GM23248 (cell line): ENCODE results near the gene DVL3. TPM values are rescaled to one million over a fixed set of nuclear protein-coding genes. Genes with fewer than 3 reads are reported as not detected.
A peak's percentile ranks its signal among the peaks of the same experiment; 100 is the strongest.

ENCODE experiments used
- DNase-seq: peaks from one replicate; pipeline ENCODE4 v3.0.0-alpha.2; 2015
- H2AFZ ChIP-seq: fragments of 200-600 bp; sonication (generic); 2 replicates; pipeline ENCODE4 v1.6.1; 2016; ENCODE audit warnings: antibody characterized with exemption
- H3F3A ChIP-seq: fragments of 200-600 bp; sonication (generic); 2 replicates; pipeline ENCODE4 v1.6.1; 2016; ENCODE audit warnings: mild to moderate bottlenecking, antibody characterized with exemption, mixed run types; ENCODE audit not compliant: insufficient read depth
- H3K27ac ChIP-seq: fragments of 200-600 bp; sonication (generic); 2 replicates; pipeline ENCODE4 v1.5.1; 2016; ENCODE audit warnings: mild to moderate bottlenecking
- H3K27me3 ChIP-seq: fragments of 200-600 bp; sonication (generic); replicated peaks from 2 replicates; pipeline ENCODE4 v1.6.1; 2016; ENCODE audit warnings: mild to moderate bottlenecking; ENCODE audit not compliant: insufficient read depth
- H3K36me3 ChIP-seq: fragments of 200-600 bp; sonication (generic); 2 replicates; pipeline ENCODE4 v1.6.1; 2016; ENCODE audit warnings: low read depth, mild to moderate bottlenecking
- H3K4me1 ChIP-seq: fragments of 200-600 bp; sonication (generic); 2 replicates; pipeline ENCODE4 v1.6.1; 2016; ENCODE audit warnings: mild to moderate bottlenecking; ENCODE audit not compliant: insufficient read depth
- H3K4me2 ChIP-seq: fragments of 200-600 bp; sonication (generic); one replicate; pipeline ENCODE4 v1.6.1; 2016; ENCODE audit warnings: mild to moderate bottlenecking; ENCODE audit not compliant: unreplicated experiment
- H3K4me3 ChIP-seq: fragments of 200-600 bp; sonication (generic); 2 replicates; pipeline ENCODE4 v1.5.1; 2016; ENCODE audit warnings: mild to moderate bottlenecking
- H3K79me2 ChIP-seq: fragments of 200-600 bp; sonication (generic); 2 replicates; pipeline ENCODE4 v1.6.1; 2016; ENCODE audit warnings: mild to moderate bottlenecking; ENCODE audit not compliant: insufficient read depth
- H3K9ac ChIP-seq: fragments of 200-600 bp; sonication (generic); 2 replicates; pipeline ENCODE4 v1.6.1; 2016; ENCODE audit warnings: mild to moderate bottlenecking
- H3K9me2 ChIP-seq: fragments of 200-600 bp; sonication (generic); 2 replicates; pipeline ENCODE4 v1.6.1; 2016; ENCODE audit warnings: mixed run types, mild to moderate bottlenecking, moderate library complexity; ENCODE audit not compliant: insufficient read depth
- H3K9me3 ChIP-seq: fragments of 200-600 bp; sonication (generic); one replicate; pipeline ENCODE4 v1.6.1; 2017; ENCODE audit warnings: low read depth
- H4K20me1 ChIP-seq: fragments of 200-600 bp; sonication (generic); 2 replicates; pipeline ENCODE4 v1.6.0; 2016; ENCODE audit not compliant: insufficient read depth
- EZH2 ChIP-seq: fragments of 200-600 bp; sonication (generic); IDR thresholded peaks from 2 replicates; pipeline ENCODE4 v1.6.1; 2018; ENCODE audit warnings: antibody characterized with exemption, mild to moderate bottlenecking; ENCODE audit not compliant: insufficient read depth, poor library complexity, severe bottlenecking
- EZH2phosphoT487 ChIP-seq: fragments of 200-600 bp; sonication (generic); IDR thresholded peaks from 2 replicates; pipeline ENCODE4 v1.6.1; 2018; ENCODE audit warnings: antibody characterized with exemption, moderate library complexity, mild to moderate bottlenecking, low read depth; ENCODE audit not compliant: insufficient read depth
- WGBS, 2 experiments: methylation state at CpG; one replicate each; pipeline ENCODE4 v1.1.6; 2015 to 2017; ENCODE audit warnings: low lambda C conversion rate in 2 of 2, low coverage in 1 of 2; ENCODE audit errors: missing lambda C conversion rate in 2 of 2; 5-methylcytosine and 5-hydroxymethylcytosine counted together
- in situ Hi-C: fragments of 300-500 bp; cut with MboI; formaldehyde crosslinking; loops from 2 replicates; pipeline ENCODE4 v1.15.0; 2020
- polyA plus RNA-seq: library from polyadenylated mRNA; unstranded; fragments of >200 nt; fragmentation: Nextera tagmentation; extraction: Ambion mirVana; gene quantifications from 2 replicates; pipeline ENCODE4 v1.2.1, GENCODE V29; 2016
- total RNA-seq: library from RNA; depleted of rRNA; stranded (reverse); fragments of >200 nt; shearing (Covaris generic); gene quantifications from 2 replicates; pipeline ENCODE4 v1.2.3, GENCODE V29; 2014

The DVL3 gene
- total and polyA plus RNA-seq, 2 experiments from 2014 or later, result 31.1 to 66.9 TPM

DNA sequence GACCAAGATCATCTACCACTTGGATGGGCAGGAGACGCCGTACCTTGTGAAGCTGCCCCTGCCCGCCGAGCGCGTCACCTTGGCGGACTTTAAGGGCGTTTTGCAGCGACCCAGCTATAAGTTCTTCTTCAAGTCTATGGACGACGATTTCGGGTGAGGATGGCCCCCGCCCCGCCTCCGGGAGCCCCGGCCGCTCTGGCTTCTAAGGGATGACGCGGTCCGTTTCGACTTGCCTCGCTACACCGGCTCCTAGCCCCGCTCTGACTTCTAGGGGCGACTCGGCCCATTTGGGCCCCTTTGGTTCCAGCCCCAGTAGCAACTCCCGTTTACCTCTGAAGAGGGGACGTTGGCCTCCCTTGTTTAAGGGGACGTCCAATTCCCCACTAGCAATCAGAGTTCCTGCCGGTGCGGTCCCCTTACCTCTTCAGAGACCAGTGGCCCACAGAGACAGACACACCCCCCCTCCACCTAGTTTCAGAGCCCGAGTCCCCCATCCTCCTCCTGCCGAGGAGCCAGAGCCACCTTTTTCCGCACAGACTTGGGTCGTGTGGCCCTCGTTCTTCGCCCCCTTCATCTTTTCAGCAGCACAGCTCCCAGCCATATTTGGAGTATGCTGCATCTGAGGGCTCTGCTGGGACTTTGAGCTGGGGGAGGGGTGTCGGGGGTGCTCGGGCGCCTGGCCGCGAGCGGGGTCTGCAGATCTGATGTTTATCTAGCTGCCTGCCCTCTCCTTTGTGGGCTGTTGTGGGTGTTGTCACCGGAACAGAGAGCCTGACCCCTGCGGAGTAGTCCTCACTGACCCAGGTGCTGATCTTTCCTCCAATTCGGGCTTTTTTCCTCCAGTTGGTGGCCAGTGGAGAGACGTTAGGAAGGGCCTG lies 706 bp downstream of the DVL3 start:
- no peaks in the 10 kb centered on the region for H3K9me2 ChIP-seq
- H3K27me3 ChIP-seq, result no peaks in the 10 kb centered on the region
- 0 to 1% methylated on average over 40 to 44 of the region's 47 CpGs for WGBS, 2 experiments
- peak overlapping the region; percentile 34 for H2AFZ ChIP-seq
- peaks cover 31% of the 10 kb centered on the region for H3K4me1 ChIP-seq
- H4K20me1 ChIP-seq, result no peaks in the 10 kb centered on the region
- peaks cover 19% of the 10 kb centered on the region for H3F3A ChIP-seq
- H3K27ac ChIP-seq, result peak overlapping the region; percentile 68
- peak; percentile 76 for DNase-seq
- TF ChIP-seq EZH2phosphoT487, result no peak
- no peak for TF ChIP-seq EZH2
- H3K4me2 ChIP-seq, result peak overlapping the region; percentile 95
- H3K9ac ChIP-seq, result peak overlapping the region; percentile 90
- no peaks in the 10 kb centered on the region for H3K36me3 ChIP-seq
- in situ Hi-C loops, result no loop called here
- no peaks in the 10 kb centered on the region for H3K9me3 ChIP-seq
- peaks cover 54% of the 10 kb centered on the region for H3K79me2 ChIP-seq
- peak overlapping the region; percentile 89 for H3K4me3 ChIP-seq

GRCh38 chr3:184156522-184156955 lies 1.4 kb downstream of the DVL3 start:
- Histone ChIP-seq H3K79me2 (peaks cover 61% of the 10 kb centered on the region), H3K9me2 (no peaks in the 10 kb centered on the region), H3K4me3 (peak overlapping the region; percentile 89), H4K20me1 (no peaks in the 10 kb centered on the region), H3K27ac (peak overlapping the region; percentile 68), H3K9ac (peak overlapping the region; percentile 90), H3K36me3 (no peaks in the 10 kb centered on the region), H3K27me3 (no peaks in the 10 kb centered on the region), H2AFZ (no peak overlapping the region), H3K4me2 (peak overlapping the region; percentile 95), H3K9me3 (no peaks in the 10 kb centered on the region), H3K4me1 (peaks cover 38% of the 10 kb centered on the region), H3F3A (peaks cover 20% of the 10 kb centered on the region)
- in situ Hi-C loops, result no loop called here
- WGBS, 2 experiments, result 0 to 7% methylated on average over 3 to 6 of the region's 6 CpGs
- DNase-seq, result peak; percentile 61
- TF ChIP-seq EZH2 (no peak), EZH2phosphoT487 (no peak)

- H3K4me1 ChIP-seq, result peaks cover 45% of the 10 kb centered on the region
Measured at GRCh38 chr3:184157206-184157605, 2.0 kb downstream of the DVL3 start.

GRCh38 chr3:184158404-184158803 lies 3.2 kb downstream of the DVL3 start:
- peaks cover 53% of the 10 kb centered on the region for H3K4me1 ChIP-seq
- H2AFZ ChIP-seq, result no peak overlapping the region
- peaks cover 79% of the 10 kb centered on the region for H3K79me2 ChIP-seq
- in situ Hi-C loops, result no loop called here
- H3K4me3 ChIP-seq, result peak overlapping the region; percentile 89; the same call in 1 of the 2 replicates
- DNase-seq, result no peak
- no peak overlapping the region for H3K4me2 ChIP-seq
- peak overlapping the region; percentile 90 for H3K9ac ChIP-seq
- peak overlapping the region; percentile 68 for H3K27ac ChIP-seq
- 75 to 84% methylated on average over 4 of the region's 4 CpGs for WGBS, 2 experiments
- peaks cover 28% of the 10 kb centered on the region for H3F3A ChIP-seq
- no peaks in the 10 kb centered on the region for H4K20me1 ChIP-seq
- H3K27me3 ChIP-seq, result no peaks in the 10 kb centered on the region
- no peaks in the 10 kb centered on the region for H3K36me3 ChIP-seq
- no peaks in the 10 kb centered on the region for H3K9me3 ChIP-seq
- no peaks in the 10 kb centered on the region for H3K9me2 ChIP-seq
- TF ChIP-seq EZH2phosphoT487 (no peak), EZH2 (no peak)

More at GRCh38 chr3:184157206-184157605, 2.0 kb downstream of the DVL3 start:
- in situ Hi-C loops, result no loop called here
- Histone ChIP-seq H3K27ac (peak overlapping the region; percentile 68), H3K4me2 (peak overlapping the region; percentile 95), H4K20me1 (no peaks in the 10 kb centered on the region), H3K4me3 (peak overlapping the region; percentile 89), H3K36me3 (no peaks in the 10 kb centered on the region), H2AFZ (no peak overlapping the region), H3K9ac (peak overlapping the region; percentile 90), H3K27me3 (no peaks in the 10 kb centered on the region), H3K9me3 (no peaks in the 10 kb centered on the region), H3K9me2 (no peaks in the 10 kb centered on the region), H3K79me2 (peaks cover 67% of the 10 kb centered on the region), H3F3A (peaks cover 27% of the 10 kb centered on the region)
- no peak for DNase-seq
- TF ChIP-seq EZH2 (no peak), EZH2phosphoT487 (no peak)
